Fibroblast of the aortic adventitia (primary cell): ENCODE measurements around the gene SIK3. TPM values are rescaled to one million over a fixed set of nuclear protein-coding genes. Genes with fewer than 3 reads are reported as not detected.

Experiments used
- DNase-seq: peaks from one replicate; pipeline ENCODE4 v3.0.0-alpha.2; 2010; ENCODE audit warnings: low read depth
- H3K4me3 ChIP-seq: 2 replicates; pipeline ENCODE4 v1.5.1; 2011; ENCODE audit warnings: low read depth, mild to moderate bottlenecking, control low read depth, low read length, moderate library complexity
- total RNA-seq: library from RNA; depleted of rRNA; stranded (reverse); fragments of >200 nt; gene quantifications from 2 replicates; pipeline ENCODE4 v1.2.3, GENCODE V29; 2012; ENCODE audit warnings: low replicate concordance
- TF ChIP-seq, protein P1 (sequence below): IDR thresholded peaks from 2 replicates; pipeline ENCODE4 v1.5.1; 2011; ENCODE audit warnings: mild to moderate bottlenecking, low read length, control low read depth, inconsistent platforms; ENCODE audit not compliant: insufficient read depth

Gene SIK3
- total RNA-seq, 1 donor, result 18.4 TPM

DNA sequence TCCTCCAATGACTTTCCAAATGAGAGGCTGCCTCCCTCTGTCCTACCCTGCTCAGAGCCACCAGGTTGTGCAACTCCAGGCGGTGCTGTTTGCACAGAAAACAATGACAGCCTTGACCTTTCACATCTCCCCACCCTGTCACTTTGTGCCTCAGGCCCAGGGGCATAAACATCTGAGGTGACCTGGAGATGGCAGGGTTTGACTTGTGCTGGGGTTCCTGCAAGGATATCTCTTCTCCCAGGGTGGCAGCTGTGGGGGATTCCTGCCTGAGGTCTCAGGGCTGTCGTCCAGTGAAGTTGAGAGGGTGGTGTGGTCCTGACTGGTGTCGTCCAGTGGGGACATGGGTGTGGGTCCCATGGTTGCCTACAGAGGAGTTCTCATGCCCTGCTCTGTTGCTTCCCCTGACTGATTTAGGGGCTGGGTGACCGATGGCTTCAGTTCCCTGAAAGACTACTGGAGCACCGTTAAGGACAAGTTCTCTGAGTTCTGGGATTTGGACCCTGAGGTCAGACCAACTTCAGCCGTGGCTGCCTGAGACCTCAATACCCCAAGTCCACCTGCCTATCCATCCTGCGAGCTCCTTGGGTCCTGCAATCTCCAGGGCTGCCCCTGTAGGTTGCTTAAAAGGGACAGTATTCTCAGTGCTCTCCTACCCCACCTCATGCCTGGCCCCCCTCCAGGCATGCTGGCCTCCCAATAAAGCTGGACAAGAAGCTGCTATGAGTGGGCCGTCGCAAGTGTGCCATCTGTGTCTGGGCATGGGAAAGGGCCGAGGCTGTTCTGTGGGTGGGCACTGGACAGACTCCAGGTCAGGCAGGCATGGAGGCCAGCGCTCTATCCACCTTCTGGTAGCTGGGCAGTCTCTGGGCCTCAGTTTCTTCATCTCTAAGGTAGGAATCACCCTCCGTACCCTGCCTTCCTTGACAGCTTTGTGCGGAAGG lies 265.6 kb downstream of the SIK3 start:
- DNase-seq, result no peak
- TF ChIP-seq, protein P1, sequence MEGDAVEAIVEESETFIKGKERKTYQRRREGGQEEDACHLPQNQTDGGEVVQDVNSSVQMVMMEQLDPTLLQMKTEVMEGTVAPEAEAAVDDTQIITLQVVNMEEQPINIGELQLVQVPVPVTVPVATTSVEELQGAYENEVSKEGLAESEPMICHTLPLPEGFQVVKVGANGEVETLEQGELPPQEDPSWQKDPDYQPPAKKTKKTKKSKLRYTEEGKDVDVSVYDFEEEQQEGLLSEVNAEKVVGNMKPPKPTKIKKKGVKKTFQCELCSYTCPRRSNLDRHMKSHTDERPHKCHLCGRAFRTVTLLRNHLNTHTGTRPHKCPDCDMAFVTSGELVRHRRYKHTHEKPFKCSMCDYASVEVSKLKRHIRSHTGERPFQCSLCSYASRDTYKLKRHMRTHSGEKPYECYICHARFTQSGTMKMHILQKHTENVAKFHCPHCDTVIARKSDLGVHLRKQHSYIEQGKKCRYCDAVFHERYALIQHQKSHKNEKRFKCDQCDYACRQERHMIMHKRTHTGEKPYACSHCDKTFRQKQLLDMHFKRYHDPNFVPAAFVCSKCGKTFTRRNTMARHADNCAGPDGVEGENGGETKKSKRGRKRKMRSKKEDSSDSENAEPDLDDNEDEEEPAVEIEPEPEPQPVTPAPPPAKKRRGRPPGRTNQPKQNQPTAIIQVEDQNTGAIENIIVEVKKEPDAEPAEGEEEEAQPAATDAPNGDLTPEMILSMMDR, result no peak
- H3K4me3 ChIP-seq, result no peak overlapping the region

DNA sequence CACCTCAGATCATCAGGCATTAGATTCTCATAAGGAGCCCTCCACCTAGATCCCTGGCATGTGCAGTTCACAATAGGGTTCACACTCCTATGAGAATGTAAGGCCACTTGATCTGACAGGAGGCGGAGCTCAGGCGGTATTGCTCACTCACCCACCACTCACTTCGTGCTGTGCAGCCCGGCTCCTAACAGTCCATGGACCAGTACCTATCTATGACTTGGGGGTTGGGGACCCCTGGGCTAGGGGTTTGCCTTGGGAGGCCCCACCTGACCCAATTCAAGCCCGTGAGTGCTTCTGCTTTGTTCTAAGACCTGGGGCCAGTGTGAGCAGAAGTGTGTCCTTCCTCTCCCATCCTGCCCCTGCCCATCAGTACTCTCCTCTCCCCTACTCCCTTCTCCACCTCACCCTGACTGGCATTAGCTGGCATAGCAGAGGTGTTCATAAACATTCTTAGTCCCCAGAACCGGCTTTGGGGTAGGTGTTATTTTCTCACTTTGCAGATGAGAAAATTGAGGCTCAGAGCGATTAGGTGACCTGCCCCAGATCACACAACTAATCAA lies 266.4 kb downstream of the SIK3 start:
- TF ChIP-seq, protein P1, result no peak
- H3K4me3 ChIP-seq, result no peak overlapping the region
- no peak for DNase-seq

DNA sequence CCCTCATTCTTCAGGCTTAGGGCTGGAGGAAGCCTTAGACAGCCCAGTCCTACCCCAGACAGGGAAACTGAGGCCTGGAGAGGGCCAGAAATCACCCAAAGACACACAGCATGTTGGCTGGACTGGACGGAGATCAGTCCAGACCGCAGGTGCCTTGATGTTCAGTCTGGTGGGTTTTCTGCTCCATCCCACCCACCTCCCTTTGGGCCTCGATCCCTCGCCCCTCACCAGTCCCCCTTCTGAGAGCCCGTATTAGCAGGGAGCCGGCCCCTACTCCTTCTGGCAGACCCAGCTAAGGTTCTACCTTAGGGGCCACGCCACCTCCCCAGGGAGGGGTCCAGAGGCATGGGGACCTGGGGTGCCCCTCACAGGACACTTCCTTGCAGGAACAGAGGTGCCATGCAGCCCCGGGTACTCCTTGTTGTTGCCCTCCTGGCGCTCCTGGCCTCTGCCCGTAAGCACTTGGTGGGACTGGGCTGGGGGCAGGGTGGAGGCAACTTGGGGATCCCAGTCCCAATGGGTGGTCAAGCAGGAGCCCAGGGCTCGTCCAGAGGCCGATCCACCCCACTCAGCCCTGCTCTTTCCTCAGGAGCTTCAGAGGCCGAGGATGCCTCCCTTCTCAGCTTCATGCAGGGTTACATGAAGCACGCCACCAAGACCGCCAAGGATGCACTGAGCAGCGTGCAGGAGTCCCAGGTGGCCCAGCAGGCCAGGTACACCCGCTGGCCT lies 267.9 kb downstream of the SIK3 start:
- no peak overlapping the region for H3K4me3 ChIP-seq
- TF ChIP-seq, protein P1, result no peak
- DNase-seq, result no peak

DNA sequence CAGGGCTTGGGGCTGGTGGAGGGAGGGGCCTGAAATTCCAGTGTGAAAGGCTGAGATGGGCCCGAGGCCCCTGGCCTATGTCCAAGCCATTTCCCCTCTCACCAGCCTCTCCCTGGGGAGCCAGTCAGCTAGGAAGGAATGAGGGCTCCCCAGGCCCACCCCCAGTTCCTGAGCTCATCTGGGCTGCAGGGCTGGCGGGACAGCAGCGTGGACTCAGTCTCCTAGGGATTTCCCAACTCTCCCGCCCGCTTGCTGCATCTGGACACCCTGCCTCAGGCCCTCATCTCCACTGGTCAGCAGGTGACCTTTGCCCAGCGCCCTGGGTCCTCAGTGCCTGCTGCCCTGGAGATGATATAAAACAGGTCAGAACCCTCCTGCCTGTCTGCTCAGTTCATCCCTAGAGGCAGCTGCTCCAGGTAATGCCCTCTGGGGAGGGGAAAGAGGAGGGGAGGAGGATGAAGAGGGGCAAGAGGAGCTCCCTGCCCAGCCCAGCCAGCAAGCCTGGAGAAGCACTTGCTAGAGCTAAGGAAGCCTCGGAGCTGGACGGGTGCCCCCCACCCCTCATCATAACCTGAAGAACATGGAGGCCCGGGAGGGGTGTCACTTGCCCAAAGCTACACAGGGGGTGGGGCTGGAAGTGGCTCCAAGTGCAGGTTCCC lies 268.6 kb downstream of the SIK3 start, which contains the start of gene APOC3:
APOC3 (plus strand) TSS at position 383 of the 659 bp plus-strand sequence. CDS start 676 bp downstream, outside the sequence.
- DNase-seq, result peak; percentile 37
- no peak within 1 kb of the TSS for H3K4me3 ChIP-seq
- TF ChIP-seq, protein P1, result no peak

DNA sequence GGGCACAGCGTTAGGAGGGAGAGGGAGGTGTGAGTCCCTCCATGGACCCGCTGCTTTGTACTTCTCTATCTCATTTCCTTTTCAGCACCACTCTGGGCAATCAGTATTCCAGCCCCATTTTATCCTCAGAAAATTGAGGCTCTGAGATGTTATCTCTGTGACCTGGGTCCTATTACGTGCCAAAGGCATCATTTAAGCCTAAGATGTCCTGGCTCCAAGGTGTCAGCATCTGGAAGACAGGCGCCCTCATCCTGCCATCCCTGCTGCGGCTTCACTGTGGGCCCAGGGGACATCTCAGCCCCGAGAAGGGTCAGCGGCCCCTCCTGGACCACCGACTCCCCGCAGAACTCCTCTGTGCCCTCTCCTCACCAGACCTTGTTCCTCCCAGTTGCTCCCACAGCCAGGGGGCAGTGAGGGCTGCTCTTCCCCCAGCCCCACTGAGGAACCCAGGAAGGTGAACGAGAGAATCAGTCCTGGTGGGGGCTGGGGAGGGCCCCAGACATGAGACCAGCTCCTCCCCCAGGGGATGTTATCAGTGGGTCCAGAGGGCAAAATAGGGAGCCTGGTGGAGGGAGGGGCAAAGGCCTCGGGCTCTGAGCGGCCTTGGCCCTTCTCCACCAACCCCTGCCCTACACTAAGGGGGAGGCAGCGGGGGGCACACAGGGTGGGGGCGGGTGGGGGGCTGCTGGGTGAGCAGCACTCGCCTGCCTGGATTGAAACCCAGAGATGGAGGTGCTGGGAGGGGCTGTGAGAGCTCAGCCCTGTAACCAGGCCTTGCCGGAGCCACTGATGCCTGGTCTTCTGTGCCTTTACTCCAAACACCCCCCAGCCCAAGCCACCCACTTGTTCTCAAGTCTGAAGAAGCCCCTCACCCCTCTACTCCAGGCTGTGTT lies 269.4 kb downstream of the SIK3 start:
- H3K4me3 ChIP-seq, result no peak overlapping the region
- no peak for DNase-seq
- TF ChIP-seq, protein P1, result no peak

DNA sequence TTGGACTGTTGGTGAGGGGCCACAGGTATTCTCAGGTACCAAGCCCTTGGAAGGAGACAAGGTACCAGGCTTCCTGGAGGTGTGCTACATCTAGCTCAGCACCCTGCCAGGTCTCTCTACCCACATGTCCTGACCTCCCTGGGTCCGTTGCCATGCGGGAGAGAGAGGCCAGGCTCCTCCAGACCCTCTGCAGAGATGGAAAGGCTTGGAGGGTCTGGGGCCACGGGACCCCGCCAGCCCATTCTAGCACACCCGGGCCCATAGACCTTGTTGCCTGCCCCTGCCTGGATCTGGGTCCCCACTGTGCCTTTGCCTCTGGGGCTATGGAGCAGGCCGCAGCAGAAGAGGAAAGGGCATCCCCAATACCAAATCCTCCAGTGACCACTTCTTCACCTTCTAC lies 270.8 kb downstream of the SIK3 start:
- TF ChIP-seq, protein P1, result no peak
- no peak for DNase-seq
- no peak overlapping the region for H3K4me3 ChIP-seq
